SK-N-SH (cell line): ENCODE results near the gene UBL4B. TPM values are rescaled to one million over a fixed set of nuclear protein-coding genes. Genes with fewer than 3 reads are reported as not detected.

Source experiments
- CTCF ChIA-PET: fragments of 300-600, 350-600 bp; formaldehyde crosslinking; extraction: SDS; loops from one replicate; lab custom pipeline; 2021; lab: Yijun Ruan, JAX
- POLR2A ChIA-PET: fragments of 350-600 bp; sonication (Branson Sonifier 250); formaldehyde crosslinking; extraction: SDS; loops from one replicate; lab custom pipeline; 2020; ENCODE audit warnings: antibody characterized with exemption, inconsistent platforms; lab: Yijun Ruan, JAX
- DNase-seq: peaks from one replicate; pipeline ENCODE4 v3.0.0; 2012
- H2AFZ ChIP-seq: fragments of 200-600 bp; sonication (generic); 2 replicates; pipeline ENCODE4 v1.8.1; 2016; ENCODE audit warnings: antibody characterized with exemption, mild to moderate bottlenecking, low read depth
- H3F3A ChIP-seq: fragments of 200-600 bp; sonication (generic); replicated peaks from 2 replicates; pipeline ENCODE3; 2016; ENCODE audit warnings: antibody characterized with exemption, mild to moderate bottlenecking; ENCODE audit not compliant: insufficient read depth
- H3K27ac ChIP-seq, 2 experiments: fragments of 200-500 bp in 1 of 2; fragments of 200-600 bp in 1 of 2; sonication (Bioruptor generic) in 1 of 2; sonication (generic), shearing (Covaris generic) in 1 of 2; 2 replicates each; pipeline versions ENCODE4 v1.5.1 to v1.6.1; 2014 to 2016; ENCODE audit warnings: low read depth in 2 of 2, inconsistent platforms in 1 of 2, low read length in 1 of 2, mild to moderate bottlenecking in 1 of 2, mixed read lengths in 1 of 2
- H3K27me3 ChIP-seq: fragments of 200-600 bp; sonication (generic), shearing (Covaris generic); 2 replicates; pipeline ENCODE4 v1.6.1; 2016; ENCODE audit warnings: mixed run types; ENCODE audit not compliant: insufficient read depth
- H3K36me3 ChIP-seq, 2 experiments: fragments of 200-500 bp in 1 of 2; fragments of 200-600 bp in 1 of 2; sonication (Bioruptor generic) in 1 of 2; sonication (generic) in 1 of 2; replicated peaks in 1 of 2; 2 replicates each; pipeline versions ENCODE3 to v1.5.1; 2014 to 2016; ENCODE audit warnings: low read length in 1 of 2, mild to moderate bottlenecking in 1 of 2; ENCODE audit not compliant: insufficient read depth in 2 of 2, control insufficient read depth in 1 of 2
- H3K4me1 ChIP-seq, 2 experiments: fragments of 200-500 bp in 1 of 2; fragments of 200-600 bp in 1 of 2; sonication (Bioruptor generic) in 1 of 2; sonication (generic), shearing (Covaris generic) in 1 of 2; 2 replicates each; pipeline versions ENCODE4 v1.5.1 to v1.6.1; 2014 to 2016; ENCODE audit warnings: low read depth in 1 of 2, low read length in 1 of 2, mixed run types in 1 of 2; ENCODE audit not compliant: insufficient read depth in 2 of 2, control insufficient read depth in 1 of 2
- H3K4me2 ChIP-seq: fragments of 200-600 bp; sonication (generic), shearing (Covaris generic); 2 replicates; pipeline ENCODE4 v1.6.1; 2017; ENCODE audit warnings: mixed run types
- H3K4me3 ChIP-seq, 2 experiments: fragments of 200-500 bp in 1 of 2; fragments of 200-600 bp in 1 of 2; sonication (Bioruptor generic) in 1 of 2; sonication (generic), shearing (Covaris generic) in 1 of 2; 2 replicates each; pipeline versions ENCODE4 v1.5.1 to v1.8.1; 2014 to 2016; ENCODE audit warnings: low read depth in 2 of 2, inconsistent platforms in 1 of 2, low read length in 1 of 2, mild to moderate bottlenecking in 1 of 2, mixed read lengths in 1 of 2, moderate library complexity in 1 of 2
- H3K79me2 ChIP-seq: fragments of 200-600 bp; sonication (generic); 2 replicates; pipeline ENCODE4 v1.8.1; 2017; ENCODE audit warnings: mild to moderate bottlenecking; ENCODE audit not compliant: insufficient read depth
- H3K9ac ChIP-seq: fragments of 200-600 bp; sonication (generic); 2 replicates; pipeline ENCODE4 v1.6.1; 2017; ENCODE audit warnings: mixed run types
- H3K9me2 ChIP-seq: fragments of 200-600 bp; sonication (generic); 2 replicates; pipeline ENCODE4 v1.6.1; 2017; ENCODE audit warnings: mixed run types
- H3K9me3 ChIP-seq: fragments of 200-600 bp; sonication (generic); 2 replicates; pipeline ENCODE4 v1.6.1; 2017; ENCODE audit warnings: mixed run types, mild to moderate bottlenecking, moderate library complexity
- H4K20me1 ChIP-seq: fragments of 200-600 bp; sonication (generic); 2 replicates; pipeline ENCODE4 v1.6.1; 2017; ENCODE audit warnings: mild to moderate bottlenecking, mixed run types; ENCODE audit not compliant: insufficient read depth
- CHD2 ChIP-seq: fragments of 150-350 bp; IDR thresholded peaks from 2 replicates; pipeline ENCODE4 v1.6.1; 2018; ENCODE audit warnings: low read length; ENCODE audit not compliant: partially characterized antibody
- EP300 ChIP-seq, 2 experiments: IDR thresholded peaks; 2 replicates each; pipeline versions ENCODE4 v1.4.0 to v1.6.1; 2012; ENCODE audit warnings: borderline replicate concordance in 1 of 2, low read depth in 1 of 2, low read length in 1 of 2
- FOSL2 ChIP-seq: IDR thresholded peaks from 2 replicates; pipeline ENCODE4 v1.4.0; 2012; ENCODE audit warnings: low read depth, mild to moderate bottlenecking, moderate library complexity, borderline replicate concordance
- FOXJ3 ChIP-seq: sonication (generic); formaldehyde crosslinking; IDR thresholded peaks from 2 replicates; pipeline ENCODE4 v1.5.1; 2020; ENCODE audit warnings: mild to moderate bottlenecking, missing genetic modification reagents
- GABPA ChIP-seq: IDR thresholded peaks from 2 replicates; pipeline ENCODE4 v1.4.0; 2012; ENCODE audit warnings: low read depth, mild to moderate bottlenecking
- GATA2 ChIP-seq: sonication (generic); formaldehyde crosslinking; IDR thresholded peaks from 2 replicates; pipeline ENCODE4 v1.5.0; 2020; ENCODE audit warnings: mild to moderate bottlenecking, missing genetic modification reagents
- JUND ChIP-seq: IDR thresholded peaks from 2 replicates; pipeline ENCODE4 v1.4.0; 2012
- MEF2A ChIP-seq: IDR thresholded peaks from 2 replicates; pipeline ENCODE4 v1.4.0; 2012; ENCODE audit warnings: low read depth, borderline replicate concordance
- MXI1 ChIP-seq: IDR thresholded peaks from 2 replicates; pipeline ENCODE4 v1.6.1; 2012; ENCODE audit warnings: mild to moderate bottlenecking, low read depth, low read length, improper control_type of control experiment
- NFIC ChIP-seq: IDR thresholded peaks from 2 replicates; pipeline ENCODE4 v1.4.0; 2012; ENCODE audit warnings: borderline replicate concordance
- NRF1 ChIP-seq: IDR thresholded peaks from 2 replicates; pipeline ENCODE4 v1.6.1; 2012; ENCODE audit warnings: low read depth, mild to moderate bottlenecking, low read length
- PBX3 ChIP-seq: IDR thresholded peaks from 2 replicates; pipeline ENCODE4; 2012
- POLR2AphosphoS5 ChIP-seq: IDR thresholded peaks from 2 replicates; pipeline ENCODE4 v1.6.1; 2012; ENCODE audit warnings: low read depth, low read length
- RAD21 ChIP-seq: IDR thresholded peaks from 2 replicates; pipeline ENCODE4 v1.6.1; 2012; ENCODE audit warnings: mild to moderate bottlenecking, low read length
- RCOR1 ChIP-seq: fragments of 150-350 bp; IDR thresholded peaks from 2 replicates; pipeline ENCODE4 v1.6.1; 2017; ENCODE audit warnings: antibody characterized with exemption, low read length
- RXRA ChIP-seq: IDR thresholded peaks from 2 replicates; pipeline ENCODE4 v1.4.0; 2012; ENCODE audit warnings: low read depth, mild to moderate bottlenecking, borderline replicate concordance
- SIN3A ChIP-seq: IDR thresholded peaks from 2 replicates; pipeline ENCODE4 v1.6.1; 2012; ENCODE audit warnings: low read depth, mild to moderate bottlenecking, low read length, moderate library complexity, borderline replicate concordance
- SMC3 ChIP-seq: IDR thresholded peaks from 2 replicates; pipeline ENCODE4 v1.6.1; 2012; ENCODE audit warnings: low read depth, low read length, improper control_type of control experiment
- TAF1 ChIP-seq: IDR thresholded peaks from 2 replicates; pipeline ENCODE4 v1.6.1; 2012; ENCODE audit warnings: low read depth, mild to moderate bottlenecking, low read length, moderate library complexity, borderline replicate concordance
- TCF12 ChIP-seq: IDR thresholded peaks from 2 replicates; pipeline ENCODE4 v1.4.0; 2012
- YY1 ChIP-seq: IDR thresholded peaks from 2 replicates; pipeline ENCODE4 v1.4.0; 2012; ENCODE audit warnings: low read depth, mild to moderate bottlenecking
- WGBS: methylation state at CpG from one replicate; pipeline ENCODE4 v1.1.6; 2017; ENCODE audit warnings: low lambda C conversion rate; 5-methylcytosine and 5-hydroxymethylcytosine counted together
- polyA plus RNA-seq, 3 experiments: library from polyadenylated mRNA; depleted of rRNA; stranded (reverse); fragments of >200 nt; gene quantifications; 2 replicates each; pipeline ENCODE4 v1.2.3, GENCODE V29; 2012
- TF ChIP-seq, protein P1 (sequence below): IDR thresholded peaks from 2 replicates; pipeline ENCODE4 v1.6.1; 2012; ENCODE audit warnings: mild to moderate bottlenecking, low read depth, low read length, moderate library complexity
- TF ChIP-seq, protein P2 (sequence below): IDR thresholded peaks from 2 replicates; pipeline ENCODE4 v1.4.0; 2012; ENCODE audit warnings: low read depth, borderline replicate concordance

The UBL4B gene
- polyA plus RNA-seq, 1 of the 3 experiments (the other 2 are of a cell fraction): not detected

- no peak for TF ChIP-seq FOXJ3
- no peak for TF ChIP-seq MXI1
- TF ChIP-seq, protein P1, sequence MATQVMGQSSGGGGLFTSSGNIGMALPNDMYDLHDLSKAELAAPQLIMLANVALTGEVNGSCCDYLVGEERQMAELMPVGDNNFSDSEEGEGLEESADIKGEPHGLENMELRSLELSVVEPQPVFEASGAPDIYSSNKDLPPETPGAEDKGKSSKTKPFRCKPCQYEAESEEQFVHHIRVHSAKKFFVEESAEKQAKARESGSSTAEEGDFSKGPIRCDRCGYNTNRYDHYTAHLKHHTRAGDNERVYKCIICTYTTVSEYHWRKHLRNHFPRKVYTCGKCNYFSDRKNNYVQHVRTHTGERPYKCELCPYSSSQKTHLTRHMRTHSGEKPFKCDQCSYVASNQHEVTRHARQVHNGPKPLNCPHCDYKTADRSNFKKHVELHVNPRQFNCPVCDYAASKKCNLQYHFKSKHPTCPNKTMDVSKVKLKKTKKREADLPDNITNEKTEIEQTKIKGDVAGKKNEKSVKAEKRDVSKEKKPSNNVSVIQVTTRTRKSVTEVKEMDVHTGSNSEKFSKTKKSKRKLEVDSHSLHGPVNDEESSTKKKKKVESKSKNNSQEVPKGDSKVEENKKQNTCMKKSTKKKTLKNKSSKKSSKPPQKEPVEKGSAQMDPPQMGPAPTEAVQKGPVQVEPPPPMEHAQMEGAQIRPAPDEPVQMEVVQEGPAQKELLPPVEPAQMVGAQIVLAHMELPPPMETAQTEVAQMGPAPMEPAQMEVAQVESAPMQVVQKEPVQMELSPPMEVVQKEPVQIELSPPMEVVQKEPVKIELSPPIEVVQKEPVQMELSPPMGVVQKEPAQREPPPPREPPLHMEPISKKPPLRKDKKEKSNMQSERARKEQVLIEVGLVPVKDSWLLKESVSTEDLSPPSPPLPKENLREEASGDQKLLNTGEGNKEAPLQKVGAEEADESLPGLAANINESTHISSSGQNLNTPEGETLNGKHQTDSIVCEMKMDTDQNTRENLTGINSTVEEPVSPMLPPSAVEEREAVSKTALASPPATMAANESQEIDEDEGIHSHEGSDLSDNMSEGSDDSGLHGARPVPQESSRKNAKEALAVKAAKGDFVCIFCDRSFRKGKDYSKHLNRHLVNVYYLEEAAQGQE: no peak
- TF ChIP-seq TAF1: no peak
- TF ChIP-seq NRF1: no peak
- no peak for TF ChIP-seq GABPA
- TF ChIP-seq TCF12: no peak
- no peak for TF ChIP-seq NFIC
- H3K27me3 ChIP-seq: no peaks in the 10 kb centered on the region
- H3K9me3 ChIP-seq: no peaks in the 10 kb centered on the region
- H3K4me1 ChIP-seq: peaks cover 0 to 80% of the 10 kb centered on the region in 2 experiments; a peak in 2 of 4 replicates
- no peaks in the 10 kb centered on the region for H3K36me3 ChIP-seq
- H3K4me2 ChIP-seq: no peak overlapping the region
- no peak overlapping the region for H3K4me3 ChIP-seq
- H3F3A ChIP-seq: no peaks in the 10 kb centered on the region
- ChIA-PET POLR2A (no interaction called here), CTCF (interaction anchor here (1.4 to 51.7 kb wide), 4 partner anchors 11 to 44 kb away, joined by 3 to 1768 read pairs (median 98); partner anchors contain the start of gene STRIP1)
- WGBS: 94% methylated on average over 2 of the region's 2 CpGs
- no peak overlapping the region for H3K9ac ChIP-seq
- no peak overlapping the region; a peak in 1 of 4 replicates for H3K27ac ChIP-seq
- H4K20me1 ChIP-seq: no peaks in the 10 kb centered on the region
- no peaks in the 10 kb centered on the region for H3K79me2 ChIP-seq
- H2AFZ ChIP-seq: no peak overlapping the region
- no peak for DNase-seq
- no peaks in the 10 kb centered on the region for H3K9me2 ChIP-seq
These were observed 19.3 kb upstream of the UBL4B start for GRCh38 chr1:110092991-110093390.

DNA sequence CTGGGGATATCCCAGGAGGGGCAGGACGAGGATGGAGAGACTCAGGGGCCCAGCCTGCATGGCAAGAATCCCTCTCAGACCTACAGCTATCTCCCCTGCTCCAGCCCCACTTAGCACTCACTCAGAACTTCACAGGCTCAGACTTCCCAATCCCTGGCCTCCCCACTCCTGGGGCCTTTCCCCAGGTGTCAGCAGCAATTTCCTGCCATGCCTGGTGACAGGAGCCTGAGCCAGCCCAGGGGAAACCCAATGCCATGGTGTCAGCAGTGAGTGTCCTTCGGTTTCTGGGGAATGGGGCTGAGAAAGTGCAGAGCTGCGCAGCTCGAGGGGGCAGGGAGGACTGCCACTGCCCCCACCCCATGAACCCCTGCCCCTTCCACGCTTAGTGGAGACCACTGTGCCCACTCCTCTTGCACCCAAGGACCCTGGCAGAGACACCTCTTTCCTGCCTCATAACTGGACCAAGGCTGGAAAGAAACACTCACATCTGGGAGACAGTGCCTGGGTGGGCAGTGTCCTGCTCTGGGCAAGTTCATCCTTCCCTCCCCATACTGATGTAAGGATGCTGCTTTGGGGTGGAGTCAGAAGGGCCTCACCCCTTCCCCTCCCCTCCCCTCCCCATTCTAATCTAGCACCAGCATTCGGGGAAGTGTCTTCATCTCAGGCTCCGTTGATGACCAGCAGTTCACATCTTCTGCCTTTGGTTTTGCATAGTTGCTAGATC lies 17.1 kb upstream of the UBL4B start:
- Histone ChIP-seq H3K27me3 (no peaks in the 10 kb centered on the region), H2AFZ (no peak overlapping the region), H3K9ac (no peak overlapping the region), H3K79me2 (no peaks in the 10 kb centered on the region), H3K4me2 (peak overlapping the region; percentile 24; the same call in 1 of the 2 replicates), H3K9me2 (no peaks in the 10 kb centered on the region), H3K9me3 (no peaks in the 10 kb centered on the region), H3K4me3 (no peak overlapping the region), H3K4me1 (peaks cover 4 to 75% of the 10 kb centered on the region in 2 experiments; a peak in 3 of 4 replicates), H3K27ac (peak overlapping the region in 1 of 2 experiments; percentile 94; a peak in 2 of 4 replicates), H3F3A (no peaks in the 10 kb centered on the region), H3K36me3 (no peaks in the 10 kb centered on the region), H4K20me1 (no peaks in the 10 kb centered on the region)
- ChIA-PET POLR2A (no interaction called here), CTCF (interaction anchor here (4.5 to 51.7 kb wide), 2 partner anchors 10 to 46 kb away, joined by 49 to 1768 read pairs; partner anchors contain the start of gene STRIP1)
- WGBS: 47% methylated on average over 4 of the region's 7 CpGs
- peak; percentile 65 for DNase-seq
- TF ChIP-seq FOSL2 (no peak), SIN3A (peak; percentile 29; the same call in 1 of the 2 replicates), NFIC (no peak), RAD21 (no peak), POLR2AphosphoS5 (peak; percentile 73), RCOR1 (peak; percentile 29; the same call in 1 of the 2 replicates), SMC3 (0 out of 2 replicates have a peak, but pooled peaks have one; percentile 10), EP300 (IDR thresholded peaks at IDR 0.05; ENCODE audit: borderline replicate concordance in 1 of 2, low read depth in 1 of 2, low read length in 1 of 2) (peak; percentile 81 to 90), JUND (no peak; the same call in 1 of the 2 replicates), YY1 (no peak), RXRA (peak; percentile 28; the same call in 1 of the 2 replicates), FOXJ3 (peak; percentile 48; the same call in 1 of the 2 replicates), PBX3 (peak; percentile 93), GATA2 (CRISPR knock-in tag) (peak; percentile 52; the same call in 1 of the 2 replicates), MEF2A (no peak), CHD2 (no peak)
- TF ChIP-seq, protein P2, sequence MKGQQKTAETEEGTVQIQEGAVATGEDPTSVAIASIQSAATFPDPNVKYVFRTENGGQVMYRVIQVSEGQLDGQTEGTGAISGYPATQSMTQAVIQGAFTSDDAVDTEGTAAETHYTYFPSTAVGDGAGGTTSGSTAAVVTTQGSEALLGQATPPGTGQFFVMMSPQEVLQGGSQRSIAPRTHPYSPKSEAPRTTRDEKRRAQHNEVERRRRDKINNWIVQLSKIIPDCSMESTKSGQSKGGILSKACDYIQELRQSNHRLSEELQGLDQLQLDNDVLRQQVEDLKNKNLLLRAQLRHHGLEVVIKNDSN: no peak
